Activated CD8-positive, alpha-beta memory T cell treated with anti-CD3 and anti-CD28 coated beads, Interleukin-2, amount 50 U/mL, for 24 hours (primary cell): Measurements from ENCODE around the gene TNFSF13.
"Not testable (repeated sequence)": the region's sequence is repeated elsewhere in the genome, so short reads cannot be mapped to it uniquely, and the experiment has no call there.

Source experiments
- DNase-seq: peaks from one replicate; pipeline ENCODE4 v3.0.0-alpha.2; 2020; ENCODE audit errors: extremely low read depth

TNFSF13 gene

DNA sequence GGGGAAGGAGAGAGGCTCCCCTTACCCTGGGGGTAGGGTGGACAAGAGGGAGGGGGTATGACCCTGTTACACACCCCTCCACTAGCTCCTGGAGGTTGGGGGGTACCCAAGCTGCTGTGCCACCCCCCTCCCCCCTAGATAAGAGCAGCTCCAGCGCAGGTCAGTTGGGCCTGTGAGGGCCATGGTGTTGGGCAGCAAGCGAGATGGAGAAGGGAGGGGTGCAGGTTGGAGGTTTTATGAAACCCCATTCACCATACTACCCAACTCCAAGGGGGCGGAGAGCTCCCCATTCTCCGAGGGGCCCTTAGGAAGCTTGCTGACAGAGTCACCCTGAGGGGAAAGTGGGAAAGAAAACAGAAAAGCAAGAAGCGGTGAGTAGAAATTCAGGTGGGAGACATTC lies 33.0 kb downstream of the TNFSF13 start:
- DNase-seq = no peak

DNA sequence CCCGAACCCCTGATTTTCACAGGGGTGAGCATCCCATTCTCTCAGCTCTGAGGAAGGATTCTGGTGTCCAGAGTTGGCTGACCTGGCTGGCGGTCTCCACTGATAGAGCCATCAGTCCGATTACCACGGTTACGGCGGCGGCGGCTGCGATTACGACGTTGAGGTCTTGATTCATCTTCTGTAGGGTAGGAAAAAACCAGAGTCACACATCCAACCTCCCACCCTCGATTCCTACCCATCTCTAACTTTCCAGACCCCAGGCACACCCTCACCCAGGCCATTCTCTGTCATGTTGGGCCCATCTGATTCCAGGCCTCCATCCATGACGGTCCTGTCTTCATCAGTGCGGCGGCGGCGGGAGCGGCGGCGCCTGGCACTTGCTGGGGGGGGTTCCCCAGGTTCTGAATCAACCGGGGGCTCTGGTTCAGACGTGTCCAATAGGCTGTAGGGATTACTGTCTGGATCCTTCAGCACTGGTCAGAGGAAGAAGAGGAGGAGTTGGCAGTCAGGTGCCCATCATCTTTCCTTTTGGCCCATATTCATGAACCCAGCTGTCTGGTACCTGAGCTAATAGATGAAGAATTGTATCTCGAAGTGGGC lies 34.0 kb downstream of the TNFSF13 start:
- DNase-seq = no peak

DNA sequence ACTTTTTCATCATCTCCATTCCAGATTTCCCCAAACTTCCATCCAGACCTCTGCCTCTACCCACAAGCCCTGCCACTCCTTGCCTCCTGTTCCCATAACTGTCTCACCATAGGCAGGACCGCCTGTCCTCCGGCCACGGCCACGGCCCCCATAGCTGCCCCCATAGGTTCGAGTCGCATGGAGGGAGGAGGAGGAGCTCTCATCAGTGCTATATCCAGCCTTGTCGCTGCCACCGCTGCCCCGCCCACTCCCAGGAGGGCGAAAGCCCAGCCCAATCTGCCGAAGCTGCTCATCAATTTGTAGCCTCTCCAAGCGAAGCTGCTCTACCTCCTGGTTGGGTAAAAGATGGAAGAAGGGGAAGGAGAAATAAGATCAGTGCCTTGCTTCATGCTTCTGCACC lies 34.7 kb downstream of the TNFSF13 start:
- no peak for DNase-seq

DNA sequence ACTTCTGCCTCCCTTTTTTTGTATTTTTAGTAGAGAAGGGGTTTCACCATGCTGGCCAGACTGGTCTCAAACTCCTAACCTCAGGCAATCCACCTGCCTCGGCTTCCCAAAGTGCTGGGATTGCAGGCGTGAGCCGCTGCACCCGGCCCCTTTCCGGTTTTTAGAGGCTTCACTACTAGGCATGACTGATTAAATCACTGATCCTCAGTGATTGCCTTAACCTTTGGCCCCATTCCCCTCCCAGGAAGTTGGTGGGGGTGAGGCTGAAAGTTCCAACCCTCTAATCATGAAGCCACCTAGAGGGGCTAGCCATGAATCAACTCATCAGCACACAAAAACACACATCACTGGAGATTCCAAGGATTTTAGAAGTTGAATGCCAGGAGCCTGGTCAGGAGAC lies 39.0 kb downstream of the TNFSF13 start:
- DNase-seq = not testable (repeated sequence)

DNA sequence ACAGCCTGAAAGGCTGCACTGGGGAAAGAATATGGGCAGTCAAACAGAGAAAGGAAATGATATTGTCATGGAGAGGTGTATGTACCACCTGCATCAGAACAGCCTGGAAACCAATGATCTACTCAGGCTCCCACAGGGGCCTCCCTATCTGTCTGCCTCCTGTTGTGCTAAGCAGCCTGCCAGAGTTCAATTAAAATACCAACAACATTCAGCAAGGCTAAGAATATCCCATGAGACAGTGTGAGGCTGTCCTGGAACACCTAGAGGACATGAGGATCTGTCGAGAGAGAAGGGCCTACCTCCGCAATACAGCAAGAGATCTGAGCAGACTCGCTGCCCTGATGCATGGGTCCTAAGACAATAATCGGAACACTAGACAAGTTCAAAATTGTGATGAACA lies 47.7 kb downstream of the TNFSF13 start:
- DNase-seq = no peak

DNA sequence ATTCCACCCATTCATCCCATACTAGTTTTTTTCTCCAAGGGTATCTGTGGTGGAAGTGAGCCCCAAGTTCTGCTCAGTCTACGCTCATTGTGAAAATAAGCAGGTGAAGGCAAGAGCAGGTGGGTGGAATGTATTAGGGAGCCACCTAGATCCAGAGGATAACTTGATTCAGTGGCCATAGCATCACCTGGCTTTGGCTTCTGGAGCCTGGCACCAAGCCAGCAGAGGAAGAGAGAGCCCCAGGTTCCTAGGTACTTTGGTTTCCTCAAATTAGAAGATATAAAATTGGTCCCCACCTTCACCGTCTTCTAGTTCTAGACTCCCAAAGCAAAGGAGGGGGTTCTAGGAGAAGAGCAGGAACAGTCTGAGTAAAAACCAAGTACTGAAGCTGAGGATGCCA lies 52.1 kb downstream of the TNFSF13 start:
- no peak for DNase-seq
